HG02759 (cell line): ENCODE results near the gene CCNDBP1.
"Not testable (repeated sequence)": the region's sequence is repeated elsewhere in the genome, so short reads cannot be mapped to it uniquely, and the experiment has no call there.

Source experiments
- ATAC-seq: cut with Tn5 transposase; IDR thresholded peaks from one replicate; pipeline ENCODE4 v1.9.1; 2021; ENCODE audit warnings: mild to moderate bottlenecking, moderate library complexity; ENCODE audit not compliant: unreplicated experiment

Gene CCNDBP1

DNA sequence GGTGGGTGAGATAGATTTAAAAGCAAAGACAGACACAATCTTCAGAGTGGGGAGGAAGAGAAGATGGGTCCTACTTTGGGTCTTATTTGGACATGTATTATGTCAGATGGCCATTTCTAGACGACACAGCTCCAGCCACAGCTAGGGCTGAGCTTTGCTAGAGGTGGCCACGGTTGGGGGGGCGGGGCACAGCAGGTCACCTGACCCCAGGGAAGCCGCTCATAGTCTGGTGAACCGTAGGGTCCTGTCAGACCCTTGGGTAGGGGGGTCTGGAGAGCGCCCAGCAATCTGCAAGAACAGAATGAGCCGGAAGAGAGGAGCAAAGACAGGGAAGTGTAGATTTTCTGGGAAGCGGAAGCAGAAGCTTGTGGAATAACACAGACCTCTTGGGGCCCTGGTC lies 29.0 kb downstream of the CCNDBP1 start:
- ATAC-seq: no peak

DNA sequence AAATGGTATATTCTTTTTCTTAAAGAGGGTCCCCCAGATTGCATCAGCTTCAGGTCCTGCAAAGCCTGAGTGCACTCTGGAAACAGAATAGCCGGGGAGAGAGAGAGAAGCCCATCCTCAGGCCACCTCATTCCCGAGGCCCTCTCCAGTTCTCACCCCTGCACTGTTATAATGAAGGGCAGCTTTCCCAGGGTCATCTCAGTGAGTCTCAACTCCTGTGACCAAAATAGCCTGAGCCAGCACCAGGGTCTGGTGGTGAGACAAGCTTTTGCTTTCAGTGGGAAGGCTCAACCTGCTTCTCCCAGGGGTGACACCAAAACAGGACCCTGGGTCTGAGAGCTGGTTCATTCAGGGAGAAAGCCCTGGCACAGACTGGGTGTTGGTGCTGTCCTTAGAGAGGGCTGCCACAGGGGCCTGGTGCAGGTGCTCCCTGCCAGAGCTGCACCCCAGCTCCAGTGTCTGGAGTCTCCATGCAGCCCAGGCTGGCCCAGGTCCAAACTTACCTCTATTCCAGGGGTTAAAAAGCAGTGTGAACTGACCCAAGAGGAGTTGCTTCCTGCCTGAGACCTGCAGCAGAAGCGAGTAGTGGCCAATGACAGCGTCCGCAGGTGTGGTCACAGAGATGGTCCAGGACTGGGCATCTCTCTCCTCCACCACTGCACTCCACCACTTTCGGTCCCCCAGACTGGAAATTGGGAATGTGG lies 29.5 kb downstream of the CCNDBP1 start:
- no peak for ATAC-seq

- no peak for ATAC-seq
Observed at GRCh38 chr15:43215961-43216360, 30.8 kb downstream of the CCNDBP1 start.

- ATAC-seq: no peak
Observed at GRCh38 chr15:43218908-43219706, 33.9 kb downstream of the CCNDBP1 start.

DNA sequence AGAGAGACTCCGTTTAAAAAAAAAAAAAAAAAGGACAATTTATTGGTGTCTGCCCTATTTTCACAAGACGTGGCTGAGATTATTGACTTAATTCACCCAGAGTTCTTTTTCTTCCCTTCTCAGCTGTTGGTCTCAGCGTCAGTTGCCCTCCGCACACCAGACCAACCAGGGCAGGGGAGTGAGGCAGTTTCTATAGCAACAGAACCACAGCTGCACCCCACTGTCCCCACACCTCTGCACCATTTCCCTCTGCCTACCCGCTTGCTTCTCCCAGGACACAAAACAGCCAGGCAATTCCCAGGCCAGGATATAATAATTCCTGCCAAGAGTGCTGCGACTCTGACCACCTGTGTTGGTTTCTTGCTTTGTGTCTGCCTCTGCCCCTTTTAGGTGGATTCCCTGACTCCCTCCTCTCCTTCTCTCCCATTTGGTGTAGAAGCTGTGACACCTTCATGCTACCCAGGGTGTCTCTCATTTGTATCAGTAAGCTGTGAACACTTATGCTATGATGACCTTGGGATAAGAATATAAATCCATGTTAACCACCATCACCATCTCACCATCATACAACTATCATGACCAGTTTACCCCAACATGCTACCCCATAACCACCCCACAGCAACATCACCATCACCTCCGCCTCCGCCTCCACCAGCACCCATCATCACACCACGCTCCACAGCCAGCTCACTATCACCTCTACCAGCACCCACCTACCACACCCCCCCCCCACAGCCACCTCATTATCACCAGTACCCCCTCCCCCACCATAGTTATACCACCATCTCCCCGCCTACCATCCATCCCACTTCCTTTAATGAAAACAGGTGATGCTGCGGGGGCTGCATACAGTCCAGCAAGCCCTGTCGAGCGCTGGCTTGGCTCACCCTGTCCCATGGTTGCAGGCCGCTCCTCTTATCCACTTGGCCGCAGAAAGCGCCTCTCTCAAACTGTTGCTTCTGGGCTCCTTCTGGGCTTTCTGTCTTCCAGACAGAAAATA lies 35.0 kb downstream of the CCNDBP1 start:
- no peak for ATAC-seq

- no peak for ATAC-seq
Observed at GRCh38 chr15:43220991-43221403, 35.8 kb downstream of the CCNDBP1 start, which contains the start of gene EPB42. Gene EPB42 (minus strand): TSS chr15:43221018. CDS start chr15:43220825, 193 bp downstream.

DNA sequence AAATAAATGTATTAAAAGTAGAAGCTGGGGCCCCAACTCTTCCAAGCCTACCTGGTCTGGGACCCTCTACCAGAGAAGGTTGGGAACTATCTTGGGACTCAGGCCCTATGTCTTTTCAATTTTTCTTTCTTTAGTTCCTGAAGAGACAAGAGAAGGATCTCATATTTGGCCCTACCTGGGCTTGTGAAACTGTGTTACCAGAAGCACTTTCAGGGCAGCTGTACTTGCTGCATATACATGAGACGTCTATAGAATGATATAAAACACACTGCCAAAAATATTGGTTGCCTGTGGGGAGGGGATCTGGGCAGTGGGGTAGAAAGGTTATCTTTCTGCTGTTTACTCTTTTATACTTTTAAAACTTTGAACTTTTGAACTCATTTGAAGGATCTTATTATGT lies 36.2 kb downstream of the CCNDBP1 start:
- ATAC-seq: no peak

GRCh38 chr15:43225201-43225949 lies 40.2 kb downstream of the CCNDBP1 start:
- no peak for ATAC-seq

- ATAC-seq: not testable (repeated sequence)
Observed at GRCh38 chr15:43225950-43226255, 40.7 kb downstream of the CCNDBP1 start.

- ATAC-seq: no peak
Observed at GRCh38 chr15:43226436-43227305, 41.5 kb downstream of the CCNDBP1 start.

GRCh38 chr15:43229977-43230376 lies 44.8 kb downstream of the CCNDBP1 start:
- ATAC-seq: no peak

DNA sequence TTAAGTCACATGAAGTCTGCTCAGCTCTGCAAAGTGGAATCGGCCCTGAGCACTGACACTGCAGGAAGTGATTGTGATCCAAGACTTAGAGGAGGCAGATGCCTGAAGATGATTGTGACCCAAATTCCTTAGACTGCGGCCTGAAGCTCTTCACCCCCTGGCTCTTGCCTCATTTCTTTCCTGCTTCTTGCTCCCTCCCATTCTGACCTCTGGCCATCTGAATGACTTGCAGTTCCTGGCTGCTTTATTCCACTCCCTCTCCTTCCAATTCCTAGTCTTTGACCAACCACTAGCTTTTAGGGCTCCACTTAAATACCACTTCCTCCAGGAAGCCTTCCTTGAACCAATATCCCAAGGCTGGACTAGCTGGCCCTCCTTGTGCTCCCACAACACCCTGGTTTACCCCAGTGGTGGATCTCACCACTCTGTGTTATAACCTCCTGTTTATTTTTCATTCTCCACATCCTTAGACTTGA lies 45.5 kb downstream of the CCNDBP1 start:
- ATAC-seq: no peak

DNA sequence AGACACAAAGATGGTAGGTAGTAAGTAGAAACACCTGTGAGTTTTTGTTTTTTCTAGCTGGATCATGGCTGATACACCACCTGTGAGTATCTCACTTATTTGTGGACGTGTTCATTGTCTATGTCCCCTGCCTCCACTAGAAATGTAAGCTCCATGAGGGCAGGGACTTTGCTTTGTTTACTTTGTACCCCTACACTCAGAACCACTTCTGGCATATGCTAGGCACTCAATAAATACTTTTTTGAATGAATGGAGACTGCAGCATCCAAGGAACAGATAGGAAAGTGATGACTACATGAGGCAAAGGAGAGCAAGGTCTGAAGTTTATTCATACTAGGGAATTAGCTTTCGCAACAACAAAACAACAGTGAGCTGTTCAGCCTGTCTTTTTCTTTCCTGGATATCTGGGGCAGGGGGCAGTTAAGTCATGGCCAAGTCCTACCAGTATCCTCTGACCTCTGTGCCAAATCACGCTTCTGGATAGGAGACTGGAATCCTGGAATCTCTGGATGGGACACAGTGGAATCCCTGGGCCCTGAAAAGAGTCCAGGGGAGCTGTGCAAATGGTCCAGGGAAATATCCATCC lies 47.2 kb downstream of the CCNDBP1 start:
- ATAC-seq: no peak

DNA sequence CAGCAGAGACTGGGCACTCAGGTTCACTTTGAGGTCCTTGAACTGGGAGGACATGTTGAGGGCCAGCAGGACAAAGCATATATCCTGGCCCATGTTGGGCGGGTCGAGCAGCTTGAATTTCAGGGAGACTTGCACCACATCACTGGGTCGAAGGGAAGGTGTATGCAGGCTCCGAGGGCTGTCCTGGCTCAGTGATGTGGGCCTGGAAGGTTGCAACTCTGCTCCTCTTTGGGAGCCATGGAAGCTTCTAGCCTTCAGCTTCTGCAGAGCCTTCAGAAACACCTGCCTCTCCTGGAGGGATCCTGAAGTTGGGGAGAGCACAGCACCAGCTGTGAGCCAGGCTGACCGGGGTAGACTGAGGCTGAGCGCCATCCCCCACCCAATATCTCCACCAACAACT lies 50.3 kb downstream of the CCNDBP1 start:
- no peak for ATAC-seq

GRCh38 chr15:43237842-43238470 lies 52.8 kb downstream of the CCNDBP1 start:
- ATAC-seq: no peak

- no peak for ATAC-seq
Observed at GRCh38 chr15:43238671-43239131, 53.5 kb downstream of the CCNDBP1 start.

DNA sequence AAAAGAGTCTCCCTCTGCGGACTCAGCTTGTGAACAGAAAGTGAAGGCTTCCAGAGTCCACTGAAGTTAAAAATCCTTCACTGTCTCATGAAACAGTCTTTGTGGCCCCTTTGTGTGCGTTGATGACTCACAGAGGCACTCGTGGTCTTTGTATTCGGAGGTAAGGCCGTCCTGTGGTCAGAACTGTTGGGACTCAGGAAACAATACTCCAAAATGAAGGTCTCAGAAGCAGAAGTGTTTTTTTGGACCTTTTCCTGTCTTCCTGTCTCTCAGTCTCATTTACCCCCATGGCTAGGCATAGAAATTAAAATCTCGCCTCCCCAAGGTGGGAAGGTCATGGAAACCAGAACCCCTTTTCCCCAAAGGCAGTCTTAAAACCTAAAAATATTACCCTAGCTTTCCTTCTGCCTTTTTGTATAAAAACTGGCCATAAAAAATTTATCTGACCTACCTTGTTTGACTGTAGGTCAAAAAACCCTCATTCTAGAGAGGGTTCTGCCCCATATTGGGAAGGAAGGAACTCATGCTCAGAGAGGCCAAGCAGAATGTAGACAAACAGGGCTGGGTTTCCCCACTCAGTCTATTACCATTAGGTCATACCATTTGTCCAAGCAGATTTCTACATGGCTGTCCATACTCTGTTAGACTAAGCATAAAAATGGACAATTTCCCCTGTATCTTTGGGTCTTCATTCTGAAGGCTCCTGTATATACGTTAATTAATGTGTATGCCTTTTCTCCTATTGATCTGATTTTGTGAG lies 54.7 kb downstream of the CCNDBP1 start:
- no peak for ATAC-seq

DNA sequence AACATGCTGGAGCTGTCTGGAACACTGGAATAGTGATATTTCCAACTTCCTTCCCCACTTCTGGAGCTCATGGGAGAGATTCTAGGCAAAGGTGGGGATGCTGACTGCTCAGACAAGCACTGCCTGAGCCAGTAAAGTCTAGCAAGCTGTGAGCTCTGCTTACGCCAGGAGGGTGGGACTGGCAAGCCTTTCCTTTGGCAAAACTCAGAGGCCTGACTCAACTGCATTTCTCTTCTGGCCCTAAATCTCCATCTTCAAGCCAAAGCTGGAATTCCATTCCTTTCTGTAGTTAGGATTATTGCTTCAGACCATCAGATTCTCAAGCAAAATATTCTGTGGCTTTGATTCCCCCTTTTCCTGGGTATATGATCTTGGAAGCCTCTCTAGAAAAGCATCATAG lies 55.9 kb downstream of the CCNDBP1 start:
- ATAC-seq: no peak
